Spleen (tissue), 11 donors: ENCODE measurements around the gene SNAI1. TPM values are rescaled to one million over a fixed set of nuclear protein-coding genes. Genes with fewer than 3 reads are reported as not detected.
A peak's percentile ranks its signal among the peaks of the same experiment; 100 is the strongest.

ENCODE experiments used
- DNase-seq: peaks from one replicate; pipeline ENCODE4 v3.0.0-alpha.2; 2020
- H3K27ac ChIP-seq, 8 donors: fragments of 200-600 bp; sonication (generic) in 7 of 8; 1 replicate in 4 of 8; 2 replicates in 4 of 8; pipeline versions ENCODE4 v1.5.0 to v1.8.0; 2016 to 2021; ENCODE audit warnings: inconsistent platforms in 4 of 8, mild to moderate bottlenecking in 4 of 8, moderate library complexity in 1 of 8
- H3K27me3 ChIP-seq, 7 donors: fragments of 200-600 bp; sonication (generic) in 6 of 7; replicated peaks in 1 of 7; 1 replicate in 4 of 7; 2 replicates in 3 of 7; pipeline versions ENCODE4 v1.5.0 to v1.8.0; 2016 to 2021; ENCODE audit warnings: inconsistent platforms in 3 of 7, mild to moderate bottlenecking in 1 of 7
- H3K36me3 ChIP-seq, 6 donors: fragments of 200-600 bp; sonication (generic) in 5 of 6; 1 replicate in 4 of 6; 2 replicates in 2 of 6; pipeline versions ENCODE4 v1.5.0 to v1.8.0; 2016 to 2021; ENCODE audit warnings: inconsistent platforms in 2 of 6
- H3K4me1 ChIP-seq, 6 donors: fragments of 200-600 bp; sonication (generic) in 5 of 6; 1 replicate in 3 of 6; 2 replicates in 3 of 6; pipeline versions ENCODE4 v1.5.0 to v1.8.0; 2016 to 2021; ENCODE audit warnings: inconsistent platforms in 3 of 6
- H3K4me3 ChIP-seq, 8 donors: fragments of 200-600 bp; sonication (generic) in 7 of 8; 1 replicate in 4 of 8; 2 replicates in 4 of 8; pipeline versions ENCODE4 v1.5.0 to v1.8.0; 2016 to 2021; ENCODE audit warnings: inconsistent platforms in 4 of 8, mild to moderate bottlenecking in 4 of 8, moderate library complexity in 2 of 8
- H3K9me3 ChIP-seq, 8 donors: fragments of 200-600 bp; sonication (generic) in 7 of 8; 1 replicate in 4 of 8; 2 replicates in 4 of 8; pipeline versions ENCODE4 v1.5.0 to v1.8.0; 2016 to 2021; ENCODE audit warnings: inconsistent platforms in 4 of 8
- CTCF ChIP-seq, 11 experiments: fragments of 200-600 bp in 7 of 11; fragments of 450-650 bp in 4 of 11; sonication (generic) in 4 of 11; IDR thresholded peaks in 8 of 11; conservative IDR thresholded peaks in 3 of 11; 1 replicate in 7 of 11; 2 replicates in 4 of 11; pipeline versions ENCODE4 v1.4.0 to v1.8.0; 2016 to 2021; ENCODE audit warnings: antibody characterized with exemption in 11 of 11, inconsistent platforms in 4 of 11, mild to moderate bottlenecking in 1 of 11
- POLR2A ChIP-seq, 3 donors: fragments of 450-650 bp; IDR thresholded peaks; one replicate each; pipeline ENCODE4 v1.5.1; 2017; ENCODE audit warnings: antibody characterized with exemption in 3 of 3, mild to moderate bottlenecking in 1 of 3
- POLR2AphosphoS5 ChIP-seq, 3 donors: sonication (generic); formaldehyde crosslinking; IDR thresholded peaks; one replicate each; pipeline ENCODE4 v1.5.1; 2017; ENCODE audit warnings: antibody characterized with exemption in 3 of 3
- WGBS, 5 donors: extraction: QIAGEN DNeasy Blood & Tissue Kit in 3 of 5; methylation state at CpG; one replicate each; pipeline versions ENCODE4 v1.1.5 to v1.1.7; 2013 to 2018; 5-methylcytosine and 5-hydroxymethylcytosine counted together
- intact Hi-C: fragments of 100-400 bp; cut with DNase I; formaldehyde crosslinking; loops from one replicate; pipeline ENCODE4 v1.15.0; 2023; ENCODE audit warnings: low total_unique reads
- polyA plus RNA-seq, 3 donors: library from polyadenylated mRNA; stranded (reverse); fragments of 200-250 nt; gene quantifications; one replicate each; pipeline ENCODE4 v1.2.1, GENCODE V29; 2013
- total RNA-seq, 7 donors: library from RNA; depleted of rRNA in 3 of 7; stranded (reverse); fragments of >200 nt in 3 of 7; fragmentation: NEBNext Ultra II Directional in 4 of 7; extraction: Animal tissue kit (Norgen Biotek cat#: 25700) in 4 of 7; gene quantifications; one replicate each; pipeline versions ENCODE4 v1.1.0 to v1.2.1, GENCODE V29; 2016 to 2021
- donor health status: healthy with polysubstance abuse.
- donor health status: DM: no; HTN: no; CAD: no; lungs with moderate emphysema.
- donor health status: DM: no; HTN: no; CAD: no.
- donor health status: Bipolar disorder and iron deficiency.
- donor health status: healthy.
- donor health status: DM: no; HTN: no; CAD: no.
- donor health status: DM: yes; HTN: yes; CAD: no.

SNAI1 gene
- total and polyA plus RNA-seq, 10 donors = 1.3 to 10.5 (median 5.2) TPM

GRCh38 chr20:49978685-49979029 lies 4.1 kb upstream of the SNAI1 start:
- 75 to 84% (median 80%) methylated on average over 3 of the region's 3 CpGs for WGBS, 5 donors
- DNase-seq = no peak
- Histone ChIP-seq H3K4me1 (peaks cover 0 to 46% (median 30%) of the 10 kb centered on the region in 6 donors), H3K9me3 (no peaks in the 10 kb centered on the region), H3K27ac (no peak overlapping the region), H3K4me3 (peak overlapping the region in 1 of 8 donors; percentile 57), H3K27me3 (peaks cover 0 to 17% (median 0%) of the 10 kb centered on the region in 7 donors), H3K36me3 (no peaks in the 10 kb centered on the region)
- TF ChIP-seq CTCF (IDR thresholded peaks at IDR 0.05 in 8 of 11, conservative IDR thresholded peaks at IDR 0.05 in 3 of 11) = no peak
- intact Hi-C loops = loop anchor here (10.0 kb wide), 1 partner anchor 196 kb away; no protein-coding TSS in a partner anchor

GRCh38 chr20:49979030-49979832 lies 3.5 kb upstream of the SNAI1 start:
- H3K4me3 ChIP-seq = peak overlapping the region in 4 of 8 donors; percentile 4 to 57 (median 19)
- no peaks in the 10 kb centered on the region for H3K36me3 ChIP-seq
- 18 to 21% (median 19%) methylated on average over 32 to 37 of the region's 37 CpGs for WGBS, 5 donors
- peaks cover 0 to 52% (median 33%) of the 10 kb centered on the region in 6 donors for H3K4me1 ChIP-seq
- peaks cover 0 to 17% (median 0%) of the 10 kb centered on the region in 7 donors for H3K27me3 ChIP-seq
- TF ChIP-seq POLR2A (IDR thresholded peaks at IDR 0.05) = no peak
- TF ChIP-seq POLR2AphosphoS5 (IDR thresholded peaks at IDR 0.05) = peak; percentile 9 to 65 (median 50)
- peak; percentile 94 to 100 (median 99) for TF ChIP-seq CTCF (IDR thresholded peaks at IDR 0.05 in 8 of 11, conservative IDR thresholded peaks at IDR 0.05 in 3 of 11)
- intact Hi-C loops = loop anchor here (10.0 kb wide), 1 partner anchor 196 kb away; no protein-coding TSS in a partner anchor
- H3K9me3 ChIP-seq = no peaks in the 10 kb centered on the region
- DNase-seq = peak; percentile 91
- H3K27ac ChIP-seq = no peak overlapping the region

DNA sequence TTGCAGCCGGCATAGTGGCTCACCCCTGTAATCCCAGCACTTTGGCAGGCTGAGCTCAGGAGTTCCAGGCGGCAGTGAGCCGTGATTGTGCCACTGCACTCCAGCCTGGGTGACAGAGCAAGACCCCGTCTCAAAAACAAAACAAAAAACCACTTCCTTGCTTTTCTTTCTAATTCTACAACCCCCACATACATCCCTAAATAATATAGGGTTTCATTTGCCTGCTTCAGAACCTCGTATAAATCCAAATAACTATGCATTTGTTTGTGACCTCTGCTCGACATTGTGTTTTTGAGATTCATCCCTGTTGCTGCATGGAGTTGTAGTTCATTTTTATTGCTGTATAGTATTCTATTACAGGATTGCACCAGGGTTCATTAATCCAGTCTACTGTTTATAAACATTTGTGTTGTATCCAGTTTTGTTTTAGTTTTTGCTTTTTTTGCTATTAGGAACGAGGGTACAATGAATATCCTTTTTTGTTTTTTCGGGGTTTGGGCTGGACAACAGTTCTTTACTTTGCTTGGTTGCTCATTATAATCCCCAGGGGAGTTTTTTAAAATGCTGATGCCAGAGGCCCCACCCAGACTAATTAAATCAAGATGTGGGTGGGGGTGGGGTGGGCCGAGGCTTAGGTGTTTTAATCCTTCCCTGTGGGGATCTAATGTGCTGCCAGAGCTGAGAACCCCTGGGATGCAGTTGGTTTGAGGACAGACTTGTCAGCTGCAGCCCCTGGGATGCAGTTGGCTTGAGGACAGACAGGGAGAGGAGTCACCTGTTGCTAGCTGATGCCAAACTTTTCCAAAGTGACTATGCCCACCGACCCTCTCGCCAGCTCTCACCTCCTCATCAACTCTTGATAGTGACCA lies 2.4 kb upstream of the SNAI1 start:
- intact Hi-C loops = loop anchor here (2.0 kb wide), 1 partner anchor 90 kb away; no protein-coding TSS in a partner anchor

More for the DNA sequence above, 2.4 kb upstream of the SNAI1 start:
- Histone ChIP-seq H3K4me1 (peaks cover 0 to 56% (median 39%) of the 10 kb centered on the region in 6 donors), H3K27me3 (peaks cover 0 to 17% (median 0%) of the 10 kb centered on the region in 7 donors), H3K36me3 (no peaks in the 10 kb centered on the region), H3K27ac (no peak overlapping the region), H3K9me3 (no peaks in the 10 kb centered on the region), H3K4me3 (no peak overlapping the region)
- WGBS, 5 donors = 75 to 83% (median 82%) methylated on average over 11 of the region's 11 CpGs
- TF ChIP-seq POLR2AphosphoS5 (IDR thresholded peaks at IDR 0.05) (no peak), CTCF (IDR thresholded peaks at IDR 0.05 in 8 of 11, conservative IDR thresholded peaks at IDR 0.05 in 3 of 11) (no peak), POLR2A (IDR thresholded peaks at IDR 0.05) (no peak)
- DNase-seq = no peak
